NCI-H82 (cell line): Measurements from ENCODE around the gene WDR20.

ENCODE experiments used
- DNase-seq: peaks from one replicate; lab custom pipeline; 2025; lab: John Stamatoyannopoulos, UW

The WDR20 gene

GRCh38 chr14:102197317-102197853 is 57.7 kb downstream of the WDR20 start:
- DNase-seq = no peak

GRCh38 chr14:102200690-102201352 is 61.1 kb downstream of the WDR20 start:
- peak; percentile 19 for DNase-seq

- no peak for DNase-seq
Measured at GRCh38 chr14:102201353-102201738, 61.6 kb downstream of the WDR20 start.

- DNase-seq = no peak
Measured at GRCh38 chr14:102201776-102202175, 62.1 kb downstream of the WDR20 start.

GRCh38 chr14:102202944-102203343 is 63.2 kb downstream of the WDR20 start:
- no peak for DNase-seq

GRCh38 chr14:102203382-102203781 is 63.7 kb downstream of the WDR20 start:
- peak; percentile 44 for DNase-seq

GRCh38 chr14:102205560-102205959 is 65.9 kb downstream of the WDR20 start:
- no peak for DNase-seq

- DNase-seq = peak; percentile 25
Measured at GRCh38 chr14:102206918-102207317, 67.2 kb downstream of the WDR20 start.

GRCh38 chr14:102207831-102208365 is 68.2 kb downstream of the WDR20 start:
- no peak for DNase-seq

- DNase-seq = no peak
Measured at GRCh38 chr14:102208741-102209140, 69.0 kb downstream of the WDR20 start.

- DNase-seq = peak; percentile 48
Measured at GRCh38 chr14:102209224-102209966, 69.7 kb downstream of the WDR20 start.

- DNase-seq = no peak
Measured at GRCh38 chr14:102210421-102211042, 70.8 kb downstream of the WDR20 start.

- no peak for DNase-seq
Measured at GRCh38 chr14:102211240-102211639, 71.5 kb downstream of the WDR20 start.

- DNase-seq = no peak
Measured at GRCh38 chr14:102212356-102212755, 72.7 kb downstream of the WDR20 start.

GRCh38 chr14:102212845-102213244 is 73.1 kb downstream of the WDR20 start:
- no peak for DNase-seq

- DNase-seq = no peak
Measured at GRCh38 chr14:102213470-102213869, 73.8 kb downstream of the WDR20 start.

- peak; percentile 27 for DNase-seq
Measured at GRCh38 chr14:102213984-102214658, 74.4 kb downstream of the WDR20 start.

GRCh38 chr14:102215071-102215470 is 75.4 kb downstream of the WDR20 start:
- DNase-seq = no peak

GRCh38 chr14:102215576-102216250 is 76.0 kb downstream of the WDR20 start:
- no peak for DNase-seq

- no peak for DNase-seq
Measured at GRCh38 chr14:102217399-102217798, 77.7 kb downstream of the WDR20 start.

- DNase-seq = no peak
Measured at GRCh38 chr14:102217987-102218421, 78.3 kb downstream of the WDR20 start.
